Measurements from ENCODE around the gene CAV1. TPM values are rescaled to one million over a fixed set of nuclear protein-coding genes. Genes with fewer than 3 reads are reported as not detected.
A peak's percentile ranks its signal among the peaks of the same experiment; 100 is the strongest.

Gene CAV1
- total and polyA plus RNA-seq, 7 donors = 57.6 to 120 (median 68.1) TPM

- Histone ChIP-seq H3K9me3 (no peaks in the 10 kb centered on the region), H3K4me3 (no peak overlapping the region), H3K27ac (no peak overlapping the region), H3K4me1 (no peaks in the 10 kb centered on the region), H3K27me3 (ENCODE audit: insufficient read depth in 3 of 3, low read length in 2 of 3) (peaks cover 0 to 4% (median 0%) of the 10 kb centered on the region in 3 donors), H3K36me3 (ENCODE audit: insufficient read depth in 1 of 2, low read depth in 1 of 2) (peaks cover 0 to 13% of the 10 kb centered on the region in 2 donors)
- ATAC-seq (no peak), DNase-seq (no peak)
- intact Hi-C loops (cut with DNase I) = no loop called here
- 71 to 78% (median 75%) methylated on average over 4 of the region's 4 CpGs for WGBS, 3 donors
- no peak for TF ChIP-seq CTCF (IDR thresholded peaks at IDR 0.05)
Measured at GRCh38 chr7:116557901-116558300, 33.1 kb downstream of the CAV1 start.

GRCh38 chr7:116560021-116560970 is 35.5 kb downstream of the CAV1 start:
- ATAC-seq = no peak
- Histone ChIP-seq H3K36me3 (ENCODE audit: insufficient read depth in 1 of 2, low read depth in 1 of 2) (peaks cover 0 to 13% of the 10 kb centered on the region in 2 donors), H3K27ac (no peak overlapping the region), H3K27me3 (ENCODE audit: insufficient read depth in 3 of 3, low read length in 2 of 3) (peaks cover 0 to 4% (median 0%) of the 10 kb centered on the region in 3 donors), H3K4me1 (no peaks in the 10 kb centered on the region), H3K9me3 (no peaks in the 10 kb centered on the region), H3K4me3 (no peak overlapping the region)
- no peak for DNase-seq
- WGBS, 3 donors = 40 to 56% (median 41%) methylated on average over 7 of the region's 7 CpGs
- TF ChIP-seq CTCF (IDR thresholded peaks at IDR 0.05) = no peak
- intact Hi-C loops (cut with DNase I) = no loop called here

- Histone ChIP-seq H3K4me1 (no peaks in the 10 kb centered on the region), H3K4me3 (no peak overlapping the region), H3K9me3 (no peaks in the 10 kb centered on the region), H3K27me3 (ENCODE audit: insufficient read depth in 3 of 3, low read length in 2 of 3) (peaks cover 0 to 4% (median 0%) of the 10 kb centered on the region in 3 donors), H3K36me3 (ENCODE audit: insufficient read depth in 1 of 2, low read depth in 1 of 2) (peaks cover 0 to 13% of the 10 kb centered on the region in 2 donors), H3K27ac (no peak overlapping the region)
- DNase-seq = peak; percentile 32 to 53
- 42 to 56% (median 50%) methylated on average over 2 of the region's 2 CpGs for WGBS, 3 donors
- no peak for TF ChIP-seq CTCF (IDR thresholded peaks at IDR 0.05)
- intact Hi-C loops (cut with DNase I) = no loop called here
- ATAC-seq = peak in 3 of 4 donors; percentile 37 to 50 (median 40)
Measured at GRCh38 chr7:116561697-116562483, 37.1 kb downstream of the CAV1 start.

- Histone ChIP-seq H3K4me1 (no peaks in the 10 kb centered on the region), H3K4me3 (no peak overlapping the region), H3K36me3 (ENCODE audit: insufficient read depth in 1 of 2, low read depth in 1 of 2) (peaks cover 0 to 13% of the 10 kb centered on the region in 2 donors), H3K9me3 (no peaks in the 10 kb centered on the region), H3K27ac (no peak overlapping the region), H3K27me3 (ENCODE audit: insufficient read depth in 3 of 3, low read length in 2 of 3) (peaks cover 0 to 4% (median 0%) of the 10 kb centered on the region in 3 donors)
- intact Hi-C loops (cut with DNase I) = no loop called here
- WGBS, 3 donors = 81 to 96% (median 89%) methylated on average over 1 of the region's 1 CpG
- no peak for DNase-seq
- ATAC-seq = no peak
- TF ChIP-seq CTCF (IDR thresholded peaks at IDR 0.05) = no peak
Measured at GRCh38 chr7:116562529-116563121, 37.8 kb downstream of the CAV1 start.

Data from psoas muscle (tissue), 8 donors.